H1 (cell line): ENCODE results near the gene ANKDD1A. TPM values are rescaled to one million over a fixed set of nuclear protein-coding genes. Genes with fewer than 3 reads are reported as not detected.

Experiments used
- CREB1 ChIP-seq: IDR thresholded peaks from 2 replicates; pipeline ENCODE4 v1.6.1; 2012; ENCODE audit warnings: inconsistent platforms
- EGR1 ChIP-seq: IDR thresholded peaks from 2 replicates; pipeline ENCODE4 v1.6.1; 2011; ENCODE audit warnings: low read depth, low read length, borderline replicate concordance
- JUN ChIP-seq: IDR thresholded peaks from 2 replicates; pipeline ENCODE4 v1.6.1; 2011; ENCODE audit warnings: low read depth, mild to moderate bottlenecking, improper control_type of control experiment, low read length
- KDM1A ChIP-seq: fragments of 200-600, 300-600 bp; sonication (generic); IDR thresholded peaks from 2 replicates; pipeline ENCODE4 v1.7.1; 2016; ENCODE audit warnings: mild to moderate bottlenecking, low read length, borderline replicate concordance
- POLR2A ChIP-seq, 2 experiments: IDR thresholded peaks; 1 replicate in 1 of 2; 2 replicates in 1 of 2; pipeline ENCODE4 v1.6.1; 2011; ENCODE audit warnings: low read depth in 2 of 2, low read length in 2 of 2, mild to moderate bottlenecking in 2 of 2; ENCODE audit errors: control extremely low read depth in 1 of 2
- polyA plus RNA-seq, 7 experiments: library from polyadenylated mRNA; depleted of rRNA in 3 of 7; stranded (reverse) in 5 of 7; unstranded in 2 of 7; fragments of >200 nt in 5 of 7; fragments of 200-250 nt in 2 of 7; gene quantifications; 1 replicate in 5 of 7; 2 replicates in 1 of 7; 4 replicates in 1 of 7; pipeline versions ENCODE4 v1.2.1 to v1.2.3, GENCODE V29; 2011 to 2013; ENCODE audit warnings: missing spikeins in 2 of 7, mixed read lengths in 2 of 7
- total RNA-seq: library from RNA; stranded (reverse); fragmentation: NEBNext Ultra II Directional; extraction: Animal tissue kit (Norgen Biotek cat#: 25700); gene quantifications from 2 replicates; pipeline ENCODE4 v1.2.1, GENCODE V29; 2021
- TF ChIP-seq, protein P1 (sequence below): fragments of 300-600 bp; sonication (generic); IDR thresholded peaks from 2 replicates; pipeline ENCODE4 v1.7.1; 2012; ENCODE audit warnings: low read length, moderate library complexity, mild to moderate bottlenecking, inconsistent platforms; ENCODE audit not compliant: insufficient replicate concordance
- TF ChIP-seq, protein P2 (sequence below): IDR thresholded peaks from 2 replicates; pipeline ENCODE4 v1.6.1; 2012; ENCODE audit warnings: inconsistent platforms
- TF ChIP-seq, protein P3 (sequence below), 3 experiments: IDR thresholded peaks; 1 replicate in 2 of 3; 2 replicates in 1 of 3; pipeline versions ENCODE4 v1.5.1 to v1.6.1; 2011; ENCODE audit warnings: low read length in 3 of 3, mild to moderate bottlenecking in 3 of 3, inconsistent platforms in 2 of 3, low read depth in 1 of 3, moderate library complexity in 1 of 3; ENCODE audit not compliant: insufficient read depth in 1 of 3; ENCODE audit errors: control extremely low read depth in 1 of 3

ANKDD1A gene
- total and polyA plus RNA-seq, 2 of the 8 experiments (the other 6 are each of a cell fraction or from before 2014, with no cell fraction given), result 4.1 to 5.0 TPM

DNA sequence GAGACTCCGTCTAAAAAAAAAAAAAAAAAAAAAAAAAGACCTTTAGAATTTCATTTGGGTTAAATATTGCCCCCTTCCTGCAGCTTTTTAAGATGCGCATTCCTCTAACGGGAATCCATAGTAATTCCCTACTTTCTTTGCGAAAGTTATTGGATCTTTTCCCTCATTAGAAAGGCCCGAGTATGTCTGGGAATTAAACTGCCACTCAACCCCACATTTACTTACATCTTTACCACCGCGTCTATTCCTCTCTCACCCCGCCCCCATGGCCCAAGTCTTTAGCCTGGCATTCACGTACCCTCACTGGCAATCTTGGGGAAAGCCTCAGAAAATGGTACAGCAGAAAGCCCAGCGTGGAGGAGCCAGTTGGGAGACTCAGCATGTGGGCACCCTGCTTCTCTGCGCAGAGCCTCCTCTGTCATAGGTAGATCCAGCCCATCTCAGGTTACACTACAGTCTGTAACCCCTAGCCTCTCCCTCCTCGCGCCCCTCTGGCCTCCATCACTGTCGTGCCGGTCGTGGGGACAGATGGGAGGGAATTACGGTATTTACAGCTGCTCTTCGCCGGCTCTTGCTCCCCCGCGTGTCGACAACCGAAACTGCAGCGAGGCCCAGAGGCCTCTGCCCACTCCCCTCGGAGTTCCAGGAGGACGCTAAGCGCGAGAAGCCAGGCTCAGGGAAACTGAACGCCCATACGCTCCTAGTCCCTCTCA lies 6.4 kb upstream of the ANKDD1A start (continued):
- TF ChIP-seq, protein P1, sequence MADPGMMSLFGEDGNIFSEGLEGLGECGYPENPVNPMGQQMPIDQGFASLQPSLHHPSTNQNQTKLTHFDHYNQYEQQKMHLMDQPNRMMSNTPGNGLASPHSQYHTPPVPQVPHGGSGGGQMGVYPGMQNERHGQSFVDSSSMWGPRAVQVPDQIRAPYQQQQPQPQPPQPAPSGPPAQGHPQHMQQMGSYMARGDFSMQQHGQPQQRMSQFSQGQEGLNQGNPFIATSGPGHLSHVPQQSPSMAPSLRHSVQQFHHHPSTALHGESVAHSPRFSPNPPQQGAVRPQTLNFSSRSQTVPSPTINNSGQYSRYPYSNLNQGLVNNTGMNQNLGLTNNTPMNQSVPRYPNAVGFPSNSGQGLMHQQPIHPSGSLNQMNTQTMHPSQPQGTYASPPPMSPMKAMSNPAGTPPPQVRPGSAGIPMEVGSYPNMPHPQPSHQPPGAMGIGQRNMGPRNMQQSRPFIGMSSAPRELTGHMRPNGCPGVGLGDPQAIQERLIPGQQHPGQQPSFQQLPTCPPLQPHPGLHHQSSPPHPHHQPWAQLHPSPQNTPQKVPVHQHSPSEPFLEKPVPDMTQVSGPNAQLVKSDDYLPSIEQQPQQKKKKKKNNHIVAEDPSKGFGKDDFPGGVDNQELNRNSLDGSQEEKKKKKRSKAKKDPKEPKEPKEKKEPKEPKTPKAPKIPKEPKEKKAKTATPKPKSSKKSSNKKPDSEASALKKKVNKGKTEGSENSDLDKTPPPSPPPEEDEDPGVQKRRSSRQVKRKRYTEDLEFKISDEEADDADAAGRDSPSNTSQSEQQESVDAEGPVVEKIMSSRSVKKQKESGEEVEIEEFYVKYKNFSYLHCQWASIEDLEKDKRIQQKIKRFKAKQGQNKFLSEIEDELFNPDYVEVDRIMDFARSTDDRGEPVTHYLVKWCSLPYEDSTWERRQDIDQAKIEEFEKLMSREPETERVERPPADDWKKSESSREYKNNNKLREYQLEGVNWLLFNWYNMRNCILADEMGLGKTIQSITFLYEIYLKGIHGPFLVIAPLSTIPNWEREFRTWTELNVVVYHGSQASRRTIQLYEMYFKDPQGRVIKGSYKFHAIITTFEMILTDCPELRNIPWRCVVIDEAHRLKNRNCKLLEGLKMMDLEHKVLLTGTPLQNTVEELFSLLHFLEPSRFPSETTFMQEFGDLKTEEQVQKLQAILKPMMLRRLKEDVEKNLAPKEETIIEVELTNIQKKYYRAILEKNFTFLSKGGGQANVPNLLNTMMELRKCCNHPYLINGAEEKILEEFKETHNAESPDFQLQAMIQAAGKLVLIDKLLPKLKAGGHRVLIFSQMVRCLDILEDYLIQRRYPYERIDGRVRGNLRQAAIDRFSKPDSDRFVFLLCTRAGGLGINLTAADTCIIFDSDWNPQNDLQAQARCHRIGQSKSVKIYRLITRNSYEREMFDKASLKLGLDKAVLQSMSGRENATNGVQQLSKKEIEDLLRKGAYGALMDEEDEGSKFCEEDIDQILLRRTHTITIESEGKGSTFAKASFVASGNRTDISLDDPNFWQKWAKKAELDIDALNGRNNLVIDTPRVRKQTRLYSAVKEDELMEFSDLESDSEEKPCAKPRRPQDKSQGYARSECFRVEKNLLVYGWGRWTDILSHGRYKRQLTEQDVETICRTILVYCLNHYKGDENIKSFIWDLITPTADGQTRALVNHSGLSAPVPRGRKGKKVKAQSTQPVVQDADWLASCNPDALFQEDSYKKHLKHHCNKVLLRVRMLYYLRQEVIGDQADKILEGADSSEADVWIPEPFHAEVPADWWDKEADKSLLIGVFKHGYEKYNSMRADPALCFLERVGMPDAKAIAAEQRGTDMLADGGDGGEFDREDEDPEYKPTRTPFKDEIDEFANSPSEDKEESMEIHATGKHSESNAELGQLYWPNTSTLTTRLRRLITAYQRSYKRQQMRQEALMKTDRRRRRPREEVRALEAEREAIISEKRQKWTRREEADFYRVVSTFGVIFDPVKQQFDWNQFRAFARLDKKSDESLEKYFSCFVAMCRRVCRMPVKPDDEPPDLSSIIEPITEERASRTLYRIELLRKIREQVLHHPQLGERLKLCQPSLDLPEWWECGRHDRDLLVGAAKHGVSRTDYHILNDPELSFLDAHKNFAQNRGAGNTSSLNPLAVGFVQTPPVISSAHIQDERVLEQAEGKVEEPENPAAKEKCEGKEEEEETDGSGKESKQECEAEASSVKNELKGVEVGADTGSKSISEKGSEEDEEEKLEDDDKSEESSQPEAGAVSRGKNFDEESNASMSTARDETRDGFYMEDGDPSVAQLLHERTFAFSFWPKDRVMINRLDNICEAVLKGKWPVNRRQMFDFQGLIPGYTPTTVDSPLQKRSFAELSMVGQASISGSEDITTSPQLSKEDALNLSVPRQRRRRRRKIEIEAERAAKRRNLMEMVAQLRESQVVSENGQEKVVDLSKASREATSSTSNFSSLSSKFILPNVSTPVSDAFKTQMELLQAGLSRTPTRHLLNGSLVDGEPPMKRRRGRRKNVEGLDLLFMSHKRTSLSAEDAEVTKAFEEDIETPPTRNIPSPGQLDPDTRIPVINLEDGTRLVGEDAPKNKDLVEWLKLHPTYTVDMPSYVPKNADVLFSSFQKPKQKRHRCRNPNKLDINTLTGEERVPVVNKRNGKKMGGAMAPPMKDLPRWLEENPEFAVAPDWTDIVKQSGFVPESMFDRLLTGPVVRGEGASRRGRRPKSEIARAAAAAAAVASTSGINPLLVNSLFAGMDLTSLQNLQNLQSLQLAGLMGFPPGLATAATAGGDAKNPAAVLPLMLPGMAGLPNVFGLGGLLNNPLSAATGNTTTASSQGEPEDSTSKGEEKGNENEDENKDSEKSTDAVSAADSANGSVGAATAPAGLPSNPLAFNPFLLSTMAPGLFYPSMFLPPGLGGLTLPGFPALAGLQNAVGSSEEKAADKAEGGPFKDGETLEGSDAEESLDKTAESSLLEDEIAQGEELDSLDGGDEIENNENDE, result peak; percentile 88
- no peak for TF ChIP-seq KDM1A
- TF ChIP-seq, protein P2, sequence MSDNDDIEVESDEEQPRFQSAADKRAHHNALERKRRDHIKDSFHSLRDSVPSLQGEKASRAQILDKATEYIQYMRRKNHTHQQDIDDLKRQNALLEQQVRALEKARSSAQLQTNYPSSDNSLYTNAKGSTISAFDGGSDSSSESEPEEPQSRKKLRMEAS, result peak; percentile 70
- TF ChIP-seq JUN, result 0 out of 2 replicates have a peak, but pooled peaks have one; percentile 5
- peak; percentile 57; the same call in 1 of the 2 replicates for TF ChIP-seq CREB1
- no peak; a peak in 1 of 3 replicates for TF ChIP-seq POLR2A (IDR thresholded peaks at IDR 0.05; ENCODE audit: control extremely low read depth in 1 of 2, low read depth in 2 of 2, low read length in 2 of 2)
- TF ChIP-seq EGR1, result no peak
- TF ChIP-seq, protein P3, sequence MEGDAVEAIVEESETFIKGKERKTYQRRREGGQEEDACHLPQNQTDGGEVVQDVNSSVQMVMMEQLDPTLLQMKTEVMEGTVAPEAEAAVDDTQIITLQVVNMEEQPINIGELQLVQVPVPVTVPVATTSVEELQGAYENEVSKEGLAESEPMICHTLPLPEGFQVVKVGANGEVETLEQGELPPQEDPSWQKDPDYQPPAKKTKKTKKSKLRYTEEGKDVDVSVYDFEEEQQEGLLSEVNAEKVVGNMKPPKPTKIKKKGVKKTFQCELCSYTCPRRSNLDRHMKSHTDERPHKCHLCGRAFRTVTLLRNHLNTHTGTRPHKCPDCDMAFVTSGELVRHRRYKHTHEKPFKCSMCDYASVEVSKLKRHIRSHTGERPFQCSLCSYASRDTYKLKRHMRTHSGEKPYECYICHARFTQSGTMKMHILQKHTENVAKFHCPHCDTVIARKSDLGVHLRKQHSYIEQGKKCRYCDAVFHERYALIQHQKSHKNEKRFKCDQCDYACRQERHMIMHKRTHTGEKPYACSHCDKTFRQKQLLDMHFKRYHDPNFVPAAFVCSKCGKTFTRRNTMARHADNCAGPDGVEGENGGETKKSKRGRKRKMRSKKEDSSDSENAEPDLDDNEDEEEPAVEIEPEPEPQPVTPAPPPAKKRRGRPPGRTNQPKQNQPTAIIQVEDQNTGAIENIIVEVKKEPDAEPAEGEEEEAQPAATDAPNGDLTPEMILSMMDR (IDR thresholded peaks at IDR 0.05; ENCODE audit: control extremely low read depth in 1 of 3, insufficient read depth in 1 of 3, low read depth in 1 of 3, low read length in 3 of 3), result peak; percentile 81 to 88 (median 85)
